HepG2 (cell line): Measurements from ENCODE around the gene GSTP1. TPM values are rescaled to one million over a fixed set of nuclear protein-coding genes. Genes with fewer than 3 reads are reported as not detected.

Experiments
- ATAC-seq: fragments of 200-7000 bp; cut with Tn5 transposase; 3 replicates; pipeline ENCODE4 v1.9.1; 2020; ENCODE audit warnings: mild to moderate bottlenecking, moderate library complexity
- BruUV-seq: library from RNA; stranded (reverse); fragments of 400-500 nt; replicated peaks from 2 replicates; lab custom pipeline; 2021; lab: Mats Ljungman, UMichigan
- CTCF ChIA-PET: fragments of 300-600 bp; formaldehyde crosslinking; extraction: SDS; loops from one replicate; lab custom pipeline; 2021; ENCODE audit warnings: low total read pairs, inconsistent platforms, low intra/inter-chr PET ratio; lab: Yijun Ruan, JAX
- POLR2A ChIA-PET: fragments of 350-600 bp; sonication (Branson Sonifier 250); formaldehyde crosslinking; loops from one replicate; lab custom pipeline; 2020; ENCODE audit warnings: antibody characterized with exemption, inconsistent platforms; lab: Yijun Ruan, JAX
- DNase-seq: peaks from one replicate; pipeline ENCODE4 v3.0.0-alpha.2; 2015; ENCODE audit warnings: low spot score
- FAIRE-seq: peaks from 3 replicates; lab custom pipeline; 2011; peaks lifted over from hg19 to GRCh38; lab: Jason Lieb, UNC
- H2AFZ ChIP-seq: one replicate; pipeline ENCODE4 v1.6.1; 2011; ENCODE audit warnings: low read length, inconsistent platforms
- H3K27ac ChIP-seq: fragments of 300-600 bp; 3 replicates; pipeline ENCODE4 v1.8.0; 2011; ENCODE audit warnings: mixed run types, mild to moderate bottlenecking, mixed read lengths, low read length, inconsistent platforms; ENCODE audit not compliant: insufficient read depth; ENCODE audit errors: extremely low read length
- H3K27me3 ChIP-seq, 2 experiments: fragments of 200-600 bp in 1 of 2; 2 replicates in 1 of 2; 3 replicates in 1 of 2; pipeline versions ENCODE4 v1.6.0 to v1.8.0; 2011; ENCODE audit warnings: low read length in 2 of 2, mild to moderate bottlenecking in 2 of 2, moderate library complexity in 2 of 2, inconsistent platforms in 1 of 2; ENCODE audit not compliant: insufficient read depth in 2 of 2, control insufficient read depth in 1 of 2
- H3K36me3 ChIP-seq, 2 experiments: fragments of 200-600 bp in 1 of 2; replicated peaks in 1 of 2; 2 replicates in 1 of 2; 3 replicates in 1 of 2; pipeline versions ENCODE4 v1.5.1 to v1.8.0; 2011; ENCODE audit warnings: low read length in 2 of 2, inconsistent platforms in 1 of 2; ENCODE audit not compliant: insufficient read depth in 2 of 2, control insufficient read depth in 1 of 2
- H3K4me1 ChIP-seq: 2 replicates; pipeline ENCODE4 v1.5.1; 2012; ENCODE audit warnings: low read length, inconsistent platforms; ENCODE audit not compliant: insufficient read depth
- H3K4me2 ChIP-seq: 2 replicates; pipeline ENCODE4 v1.6.0; 2011; ENCODE audit warnings: low read depth, low read length, inconsistent platforms
- H3K4me3 ChIP-seq, 3 experiments: fragments of 200-600 bp in 1 of 3; sonication (generic), shearing (Covaris generic) in 1 of 3; replicated peaks in 1 of 3; 2 replicates each; pipeline ENCODE4 v1.5.1; 2011 to 2016; ENCODE audit warnings: low read length in 3 of 3, inconsistent platforms in 2 of 3, low read depth in 2 of 3, mild to moderate bottlenecking in 2 of 3, control low read depth in 1 of 3, mixed read lengths in 1 of 3; ENCODE audit not compliant: insufficient read depth in 1 of 3
- H3K79me2 ChIP-seq: one replicate; pipeline ENCODE4 v1.6.1; 2011; ENCODE audit warnings: low read length, inconsistent platforms; ENCODE audit not compliant: insufficient read depth
- H3K9ac ChIP-seq: 2 replicates; pipeline ENCODE4 v1.6.0; 2011; ENCODE audit warnings: mild to moderate bottlenecking, low read depth, low read length, inconsistent platforms; ENCODE audit not compliant: insufficient read depth
- H3K9me3 ChIP-seq: 2 replicates; pipeline ENCODE4 v1.5.1; 2012; ENCODE audit warnings: mild to moderate bottlenecking, low read length
- H4K20me1 ChIP-seq: 2 replicates; pipeline ENCODE4 v1.6.0; 2011; ENCODE audit warnings: inconsistent platforms, mild to moderate bottlenecking, low read length, moderate library complexity; ENCODE audit not compliant: insufficient read depth
- DR1 ChIP-seq: sonication (generic); formaldehyde crosslinking; IDR thresholded peaks from 2 replicates; pipeline ENCODE4 v1.8.0; 2021; ENCODE audit warnings: mild to moderate bottlenecking, missing genetic modification reagents, inconsistent platforms
- EED ChIP-seq: sonication (generic); formaldehyde crosslinking; IDR thresholded peaks from 2 replicates; pipeline ENCODE4 v1.5.0; 2020; ENCODE audit warnings: mild to moderate bottlenecking, missing genetic modification reagents
- PHF21A ChIP-seq: sonication (generic); formaldehyde crosslinking; IDR thresholded peaks from 2 replicates; pipeline ENCODE4 v1.5.0; 2020; ENCODE audit warnings: mild to moderate bottlenecking, missing genetic modification reagents
- RFX5 ChIP-seq: IDR thresholded peaks from 2 replicates; pipeline ENCODE4 v1.6.1; 2011; ENCODE audit warnings: low read depth, low read length, improper control_type of control experiment
- ZNF280B ChIP-seq: sonication (generic); formaldehyde crosslinking; IDR thresholded peaks from 2 replicates; pipeline ENCODE4 v1.5.0; 2020; ENCODE audit warnings: missing genetic modification reagents, mild to moderate bottlenecking, borderline replicate concordance
- ZNF318 ChIP-seq: sonication (generic); formaldehyde crosslinking; IDR thresholded peaks from 2 replicates; pipeline ENCODE4 v1.4.0; 2020; ENCODE audit warnings: mild to moderate bottlenecking, missing genetic modification reagents
- ZNF687 ChIP-seq: sonication (generic); formaldehyde crosslinking; IDR thresholded peaks from 2 replicates; pipeline ENCODE4 v1.5.1; 2020; ENCODE audit warnings: mild to moderate bottlenecking, missing genetic modification reagents, moderate library complexity
- ZZZ3 ChIP-seq: sonication (generic); formaldehyde crosslinking; IDR thresholded peaks from 2 replicates; pipeline ENCODE4 v1.4.0; 2020; ENCODE audit warnings: missing genetic modification reagents, mild to moderate bottlenecking, borderline replicate concordance
- WGBS: methylation state at CpG from one replicate; pipeline ENCODE4 v1.1.6; 2017; ENCODE audit warnings: low lambda C conversion rate; 5-methylcytosine and 5-hydroxymethylcytosine counted together
- in situ Hi-C: cut with HindIII; loops from 2 replicates; pipeline ENCODE4 v1.10.0; 2017; ENCODE audit warnings: low pct_unique_long_range_greater_than_20kb; ENCODE audit not compliant: extremely low pct_ligation_motif_present
- intact Hi-C: fragments of 100-400 bp; cut with micrococcal nuclease; formaldehyde crosslinking; loops from one replicate; pipeline ENCODE4 v1.10.0; 2022; ENCODE audit not compliant: unreplicated experiment
- polyA plus RNA-seq, 8 experiments: library from polyadenylated mRNA; depleted of rRNA in 3 of 8; stranded (reverse) in 7 of 8; unstranded in 1 of 8; fragments of >200 nt; fragmentation: Illumina TruSeq in 4 of 8; extraction: Trizol in 4 of 8; gene quantifications; 2 replicates each; pipeline versions ENCODE4 v1.2.1 to v1.2.3, GENCODE V29; 2011 to 2016; ENCODE audit warnings: low read depth in 4 of 8, missing spikeins in 1 of 8, mixed read lengths in 1 of 8; ENCODE audit not compliant: insufficient read depth in 1 of 8
- total RNA-seq, 5 experiments: library from RNA; depleted of rRNA; stranded (reverse); fragments of >200 nt; fragmentation: Illumina TruSeq; extraction: Trizol; gene quantifications; 2 replicates each; pipeline ENCODE4 v1.2.3, GENCODE V29; 2016; ENCODE audit warnings: low read depth in 1 of 5

GSTP1 gene
- total and polyA plus RNA-seq, 2 of the 13 experiments (the other 11 are each of a cell fraction or from before 2014, with no cell fraction given) = not detected

- Histone ChIP-seq H3K4me1 (peaks cover 45% of the 10 kb centered on the region), H3K4me2 (no peak overlapping the region), H3K27me3 (no peaks in the 10 kb centered on the region), H2AFZ (no peak overlapping the region), H3K36me3 (peaks cover 10% of the 10 kb centered on the region in 2 experiments; a peak in 3 of 5 replicates), H3K9me3 (no peaks in the 10 kb centered on the region), H3K27ac (peak overlapping the region; percentile 81), H3K9ac (peak overlapping the region; percentile 56; the same call in 1 of the 2 replicates), H3K79me2 (no peaks in the 10 kb centered on the region), H3K4me3 (no peak overlapping the region), H4K20me1 (no peaks in the 10 kb centered on the region)
- no TSS peak for BruUV-seq
- ChIA-PET POLR2A (interaction anchor here (0.8 to 3.1 kb wide), 3 partner anchors 15 to 133 kb away, joined by 3 to 52 read pairs (median 4); partner anchors contain the start of genes ACY3, AIP and NUDT8), CTCF (interaction anchor here (0.6 to 2.9 kb wide), 4 partner anchors 14 to 43 kb away, joined by 3 to 20 read pairs (median 10); partner anchors contain the start of gene NUDT8)
- in situ Hi-C loops (no loop called here), intact Hi-C loops (no loop called here)
- WGBS = 92% methylated on average over 30 of the region's 34 CpGs
- DNase-seq = no peak
- peak; percentile 4; the same call in 2 of the 3 replicates for ATAC-seq
- no peak for FAIRE-seq
- TF ChIP-seq PHF21A (no peak), RFX5 (no peak), EED (no peak), ZNF280B (0 out of 2 replicates have a peak, but pooled peaks have one; percentile 27), DR1 (CRISPR knock-in tag) (0 out of 2 replicates have a peak, but pooled peaks have one; percentile 5), ZZZ3 (no peak), ZNF687 (CRISPR knock-in tag) (no peak; the same call in 1 of the 2 replicates), ZNF318 (no peak)
Measured at GRCh38 chr11:67615728-67616430, 32.3 kb downstream of the GSTP1 start.
